ENCODE data around the gene PRKCZ.

Gene PRKCZ

DNA sequence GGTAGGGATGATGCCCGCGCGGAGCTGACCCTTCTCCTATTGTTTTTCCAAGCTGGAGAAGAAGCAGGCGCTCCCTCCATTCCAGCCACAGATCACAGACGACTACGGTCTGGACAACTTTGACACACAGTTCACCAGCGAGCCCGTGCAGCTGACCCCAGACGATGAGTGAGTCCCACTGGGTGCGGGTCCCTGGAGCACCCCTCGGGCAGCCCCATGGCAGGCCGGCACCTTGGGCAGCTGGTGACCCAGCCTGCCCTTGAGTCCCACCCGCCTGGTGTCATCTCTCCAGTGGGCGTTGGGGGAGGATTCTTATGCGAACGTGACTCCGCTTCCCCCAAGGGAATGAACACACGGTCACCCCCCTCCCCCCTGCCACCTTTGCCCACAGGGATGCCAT is 134.3 kb downstream of the PRKCZ start:
- Mint-ChIP-seq H3K4me1 (ENCODE audit: low read depth) (peaks cover 2% of the 10 kb centered on the region), H3K27ac (no peak overlapping the region), H3K4me3 (no peak overlapping the region), H3K27me3 (ENCODE audit: low read depth) (no peaks in the 10 kb centered on the region), H3K9me3 (no peaks in the 10 kb centered on the region), H3K36me3 (ENCODE audit: low read depth) (peaks cover 1% of the 10 kb centered on the region)
- DNase-seq (ENCODE audit: low spot score): no peak

DNA sequence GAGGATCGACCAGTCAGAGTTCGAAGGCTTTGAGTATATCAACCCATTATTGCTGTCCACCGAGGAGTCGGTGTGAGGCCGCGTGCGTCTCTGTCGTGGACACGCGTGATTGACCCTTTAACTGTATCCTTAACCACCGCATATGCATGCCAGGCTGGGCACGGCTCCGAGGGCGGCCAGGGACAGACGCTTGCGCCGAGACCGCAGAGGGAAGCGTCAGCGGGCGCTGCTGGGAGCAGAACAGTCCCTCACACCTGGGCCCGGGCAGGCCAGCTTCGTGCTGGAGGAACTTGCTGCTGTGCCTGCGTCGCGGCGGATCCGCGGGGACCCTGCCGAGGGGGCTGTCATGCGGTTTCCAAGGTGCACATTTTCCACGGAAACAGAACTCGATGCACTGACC is 134.7 kb downstream of the PRKCZ start:
- H3K4me3 Mint-ChIP-seq: no peak overlapping the region
- no peaks in the 10 kb centered on the region for H3K9me3 Mint-ChIP-seq
- peaks cover 1% of the 10 kb centered on the region for H3K36me3 Mint-ChIP-seq (ENCODE audit: low read depth)
- H3K27ac Mint-ChIP-seq: no peak overlapping the region
- H3K4me1 Mint-ChIP-seq (ENCODE audit: low read depth): peaks cover 2% of the 10 kb centered on the region
- H3K27me3 Mint-ChIP-seq (ENCODE audit: low read depth): no peaks in the 10 kb centered on the region
- no peak for DNase-seq (ENCODE audit: low spot score)

GRCh38 chr1:2185880-2186855 is 136.0 kb downstream of the PRKCZ start:
- Mint-ChIP-seq H3K4me1 (ENCODE audit: low read depth) (peaks cover 2% of the 10 kb centered on the region), H3K27me3 (ENCODE audit: low read depth) (no peaks in the 10 kb centered on the region), H3K36me3 (ENCODE audit: low read depth) (peaks cover 1% of the 10 kb centered on the region), H3K27ac (no peak overlapping the region), H3K9me3 (no peaks in the 10 kb centered on the region), H3K4me3 (no peak overlapping the region)
- DNase-seq (ENCODE audit: low spot score): no peak

GRCh38 chr1:2186901-2187300 is 136.7 kb downstream of the PRKCZ start:
- Mint-ChIP-seq H3K4me3 (no peak overlapping the region), H3K4me1 (ENCODE audit: low read depth) (peaks cover 2% of the 10 kb centered on the region), H3K27ac (no peak overlapping the region), H3K27me3 (ENCODE audit: low read depth) (no peaks in the 10 kb centered on the region), H3K36me3 (ENCODE audit: low read depth) (peaks cover 1% of the 10 kb centered on the region), H3K9me3 (no peaks in the 10 kb centered on the region)
- DNase-seq (ENCODE audit: low spot score): no peak

DNA sequence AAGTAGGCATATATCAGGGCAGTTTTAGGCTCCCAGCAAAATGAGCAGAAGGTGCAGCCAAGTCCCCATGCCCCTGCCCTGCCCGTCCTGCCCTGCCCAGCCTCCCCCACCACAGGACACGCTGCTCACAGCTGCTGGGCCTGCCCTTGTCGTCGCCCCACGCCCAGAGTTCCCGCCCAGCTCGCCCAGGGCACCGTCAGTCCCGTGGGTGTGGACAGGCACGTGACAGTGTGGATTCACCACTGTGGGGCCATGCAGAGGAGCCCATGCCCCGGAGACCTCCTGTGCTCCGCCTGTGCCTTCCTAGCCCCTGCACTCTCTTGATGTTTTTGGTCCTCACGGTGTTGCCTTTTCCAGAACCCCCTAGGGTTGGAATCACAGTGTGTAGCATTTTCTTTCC is 137.4 kb downstream of the PRKCZ start:
- Mint-ChIP-seq H3K4me3 (no peak overlapping the region), H3K4me1 (ENCODE audit: low read depth) (peaks cover 2% of the 10 kb centered on the region), H3K27me3 (ENCODE audit: low read depth) (no peaks in the 10 kb centered on the region), H3K36me3 (ENCODE audit: low read depth) (peaks cover 1% of the 10 kb centered on the region), H3K27ac (no peak overlapping the region), H3K9me3 (no peaks in the 10 kb centered on the region)
- no peak for DNase-seq (ENCODE audit: low spot score)

DNA sequence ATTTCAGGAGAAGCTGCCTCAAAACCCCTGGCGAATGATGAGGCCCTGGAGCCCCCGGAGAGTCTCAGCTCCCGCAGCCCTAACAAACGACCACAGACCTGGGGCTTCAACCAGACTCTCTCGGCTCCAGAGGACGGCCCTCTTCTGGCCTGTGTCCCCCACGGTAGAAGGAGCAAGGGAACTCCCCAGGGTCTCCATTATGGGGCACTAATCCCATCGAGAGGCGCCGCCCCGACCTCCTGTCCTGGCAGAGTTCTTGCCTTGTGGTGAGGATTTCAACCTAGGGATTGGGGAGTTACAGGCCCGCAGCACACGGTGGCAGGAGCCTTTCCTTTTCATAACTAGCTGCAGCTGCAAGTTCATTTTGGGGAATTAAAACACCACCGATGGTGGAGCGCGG is 138.1 kb downstream of the PRKCZ start:
- H3K27me3 Mint-ChIP-seq (ENCODE audit: low read depth): no peaks in the 10 kb centered on the region
- peaks cover 1% of the 10 kb centered on the region for H3K36me3 Mint-ChIP-seq (ENCODE audit: low read depth)
- no peaks in the 10 kb centered on the region for H3K9me3 Mint-ChIP-seq
- no peak overlapping the region for H3K4me3 Mint-ChIP-seq
- no peak overlapping the region for H3K27ac Mint-ChIP-seq
- DNase-seq (ENCODE audit: low spot score): no peak
- peaks cover 2% of the 10 kb centered on the region for H3K4me1 Mint-ChIP-seq (ENCODE audit: low read depth)

DNA sequence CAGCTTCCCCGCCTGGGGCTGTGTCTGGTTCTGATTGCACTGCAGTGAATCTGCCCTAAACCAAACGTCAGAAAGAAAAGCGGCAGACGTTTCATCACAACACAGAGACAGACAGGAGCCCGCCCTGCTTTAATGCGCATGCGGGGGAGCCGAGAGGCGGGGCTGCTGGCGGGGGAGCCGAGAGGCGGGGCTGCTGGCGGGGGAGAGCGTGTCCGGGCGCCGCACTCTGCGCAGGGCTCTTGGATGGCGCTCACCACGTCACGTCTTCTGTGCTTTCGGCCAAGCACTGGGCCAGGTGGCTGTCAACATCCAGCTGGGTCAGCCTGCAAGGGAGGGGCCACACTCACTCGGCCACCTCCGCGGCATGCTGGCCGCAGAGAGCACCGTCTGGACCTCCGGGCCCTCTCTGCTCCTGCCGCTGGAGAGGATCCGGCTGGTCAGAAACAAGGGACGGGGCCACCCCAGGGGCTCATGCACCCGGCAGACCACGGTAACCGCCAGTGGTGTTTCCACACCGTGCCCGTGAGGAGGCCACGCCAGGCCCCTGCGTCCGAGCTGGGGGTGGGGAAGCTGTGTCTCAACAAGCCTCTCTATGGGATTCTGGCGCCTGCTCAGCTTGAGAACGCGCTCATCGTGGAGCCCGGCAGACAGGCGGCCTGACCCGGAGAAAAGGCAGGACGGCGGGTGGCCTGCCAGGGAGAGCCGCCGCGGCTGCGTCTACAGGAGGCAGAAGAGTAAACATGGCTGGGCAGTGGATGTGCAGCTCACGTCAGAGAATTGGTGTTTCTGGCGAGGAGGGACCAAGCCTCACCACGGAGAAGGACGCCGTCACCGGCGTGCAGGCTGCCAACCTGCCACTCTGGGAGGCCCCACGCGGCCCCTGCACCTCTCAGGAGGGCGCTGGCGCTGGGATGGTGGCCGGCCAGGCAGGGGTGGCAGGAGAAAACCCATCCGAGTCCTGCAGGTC is 139.5 kb downstream of the PRKCZ start:
- peaks cover 1% of the 10 kb centered on the region for H3K36me3 Mint-ChIP-seq (ENCODE audit: low read depth)
- peak overlapping the region; percentile 85 for H3K27ac Mint-ChIP-seq
- peaks cover 2% of the 10 kb centered on the region for H3K4me1 Mint-ChIP-seq (ENCODE audit: low read depth)
- peak overlapping the region; percentile 63 for H3K4me3 Mint-ChIP-seq
- no peaks in the 10 kb centered on the region for H3K9me3 Mint-ChIP-seq
- peak; percentile 76 for DNase-seq (ENCODE audit: low spot score)
- H3K27me3 Mint-ChIP-seq (ENCODE audit: low read depth): no peaks in the 10 kb centered on the region

GRCh38 chr1:2190491-2190976 is 140.3 kb downstream of the PRKCZ start:
- Mint-ChIP-seq H3K36me3 (ENCODE audit: low read depth) (peaks cover 1% of the 10 kb centered on the region), H3K4me1 (ENCODE audit: low read depth) (peaks cover 2% of the 10 kb centered on the region), H3K4me3 (no peak overlapping the region), H3K27me3 (ENCODE audit: low read depth) (no peaks in the 10 kb centered on the region), H3K9me3 (no peaks in the 10 kb centered on the region), H3K27ac (no peak overlapping the region)
- DNase-seq (ENCODE audit: low spot score): no peak

- Mint-ChIP-seq H3K9me3 (no peaks in the 10 kb centered on the region), H3K27me3 (ENCODE audit: low read depth) (no peaks in the 10 kb centered on the region), H3K36me3 (ENCODE audit: low read depth) (no peaks in the 10 kb centered on the region), H3K4me1 (ENCODE audit: low read depth) (peaks cover 2% of the 10 kb centered on the region), H3K27ac (no peak overlapping the region), H3K4me3 (peak overlapping the region; percentile 46)
- DNase-seq (ENCODE audit: low spot score): no peak
Measured at GRCh38 chr1:2192031-2192995, 142.1 kb downstream of the PRKCZ start.

GRCh38 chr1:2193514-2194281 is 143.5 kb downstream of the PRKCZ start:
- Mint-ChIP-seq H3K9me3 (no peaks in the 10 kb centered on the region), H3K27me3 (ENCODE audit: low read depth) (no peaks in the 10 kb centered on the region), H3K36me3 (ENCODE audit: low read depth) (no peaks in the 10 kb centered on the region), H3K4me1 (ENCODE audit: low read depth) (peaks cover 2% of the 10 kb centered on the region), H3K27ac (peak overlapping the region; percentile 75), H3K4me3 (peak overlapping the region; percentile 66)
- DNase-seq (ENCODE audit: low spot score): no peak

GRCh38 chr1:2194319-2194897 is 144.2 kb downstream of the PRKCZ start, which contains the start of gene FAAP20:
Gene FAAP20 (minus strand): TSS chr1:2194772. CDS start chr1:2194749, 23 bp downstream.
- H3K27ac Mint-ChIP-seq: peak within 1 kb of the TSS; percentile 93
- H3K9me3 Mint-ChIP-seq: no peaks in the 10 kb centered on the region
- no peaks in the 10 kb centered on the region for H3K27me3 Mint-ChIP-seq (ENCODE audit: low read depth)
- no peaks in the 10 kb centered on the region for H3K36me3 Mint-ChIP-seq (ENCODE audit: low read depth)
- peak within 1 kb of the TSS; percentile 86 for H3K4me3 Mint-ChIP-seq
- H3K4me1 Mint-ChIP-seq (ENCODE audit: low read depth): peaks cover 3% of the 10 kb centered on the region
- peak; percentile 70 for DNase-seq (ENCODE audit: low spot score)
